Body of pancreas (tissue), 4 donors: ENCODE measurements around the gene MAP4K2.
A peak's percentile ranks its signal among the peaks of the same experiment; 100 is the strongest.

Source experiments
- CTCF ChIP-seq, 7 experiments: fragments of 450-650 bp in 4 of 7; fragments of 200-600 bp in 3 of 7; sonication (generic) in 3 of 7; IDR thresholded peaks; one replicate each; pipeline ENCODE4 v1.5.1; 2016 to 2019; ENCODE audit warnings: antibody characterized with exemption in 7 of 7
- POLR2A ChIP-seq, 3 donors: fragments of 450-650 bp; IDR thresholded peaks; one replicate each; pipeline ENCODE4 v1.6.1; 2016; ENCODE audit warnings: antibody characterized with exemption in 3 of 3, mild to moderate bottlenecking in 2 of 3

GRCh38 chr11:64778473-64779298 lies 24.3 kb downstream of the MAP4K2 start, which contains the start of gene SF1:
- TF ChIP-seq POLR2A (IDR thresholded peaks at IDR 0.05), result peak; percentile 98 to 99 (median 99)
- TF ChIP-seq CTCF (IDR thresholded peaks at IDR 0.05), result peak in 2 of 7 experiments; percentile 36 to 43
